ENCODE results near the gene ANGPTL1. TPM values are rescaled to one million over a fixed set of nuclear protein-coding genes. Genes with fewer than 3 reads are reported as not detected.

Gene ANGPTL1, protein sequence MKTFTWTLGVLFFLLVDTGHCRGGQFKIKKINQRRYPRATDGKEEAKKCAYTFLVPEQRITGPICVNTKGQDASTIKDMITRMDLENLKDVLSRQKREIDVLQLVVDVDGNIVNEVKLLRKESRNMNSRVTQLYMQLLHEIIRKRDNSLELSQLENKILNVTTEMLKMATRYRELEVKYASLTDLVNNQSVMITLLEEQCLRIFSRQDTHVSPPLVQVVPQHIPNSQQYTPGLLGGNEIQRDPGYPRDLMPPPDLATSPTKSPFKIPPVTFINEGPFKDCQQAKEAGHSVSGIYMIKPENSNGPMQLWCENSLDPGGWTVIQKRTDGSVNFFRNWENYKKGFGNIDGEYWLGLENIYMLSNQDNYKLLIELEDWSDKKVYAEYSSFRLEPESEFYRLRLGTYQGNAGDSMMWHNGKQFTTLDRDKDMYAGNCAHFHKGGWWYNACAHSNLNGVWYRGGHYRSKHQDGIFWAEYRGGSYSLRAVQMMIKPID
- total RNA-seq (10 to 100 TPM in 1 of 2 donors, 1 to 10 TPM in 1; 5.0 to 14.7 TPM), polyA plus RNA-seq (ENCODE audit: insufficient read depth, low read depth, low replicate concordance) (18.4 TPM)
- long read RNA-seq, donor 1, transcript ANGPTL1-202 (5 exons, 2,289 nt) = major isoform, 9 of 14 reads
- long read RNA-seq, donor 1, partial matches to known transcripts = 0 of 14 reads
- long read RNA-seq, donor 1, other reads (novel, unspliced or antisense) = 0 of 14 reads
- long read RNA-seq, donor 2, partial matches to known transcripts = 0 of 7 reads
- long read RNA-seq, donor 2, other reads (novel, unspliced or antisense) = 0 of 7 reads

DNA sequence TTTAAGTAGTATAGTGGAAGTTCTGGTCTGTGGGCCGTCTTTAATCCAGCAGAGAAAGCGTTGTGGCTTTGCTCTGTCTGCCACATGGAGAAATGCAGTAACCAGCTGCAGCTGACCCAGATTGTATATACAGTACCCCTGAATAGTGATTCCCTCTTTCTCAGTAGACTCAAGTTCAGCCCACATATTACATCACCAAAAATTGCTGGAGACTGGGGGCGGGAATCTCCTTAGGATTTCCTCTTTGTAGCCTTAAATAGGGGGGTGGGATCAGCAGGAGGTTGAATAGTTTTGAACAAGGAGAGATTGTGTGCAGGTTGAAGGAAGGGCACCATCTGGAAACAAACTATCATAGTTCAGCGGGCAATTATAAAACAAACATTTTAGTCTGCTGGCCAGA is at the start of gene ANGPTL1:
ANGPTL1 (minus strand) TSS at position 134 of the 400 bp plus-strand sequence. CDS start 5,301 bp downstream, outside the sequence.
- H3K27me3 ChIP-seq = no peaks in the 10 kb centered on the region
- WGBS, 2 donors = 36 to 38% methylated on average over 4 of the region's 4 CpGs
- H3K4me1 ChIP-seq = peaks cover 4% of the 10 kb centered on the region
- intact Hi-C loops (cut with DNase I; ENCODE audit: low total_unique reads) = no loop called here
- TF ChIP-seq, protein P1, sequence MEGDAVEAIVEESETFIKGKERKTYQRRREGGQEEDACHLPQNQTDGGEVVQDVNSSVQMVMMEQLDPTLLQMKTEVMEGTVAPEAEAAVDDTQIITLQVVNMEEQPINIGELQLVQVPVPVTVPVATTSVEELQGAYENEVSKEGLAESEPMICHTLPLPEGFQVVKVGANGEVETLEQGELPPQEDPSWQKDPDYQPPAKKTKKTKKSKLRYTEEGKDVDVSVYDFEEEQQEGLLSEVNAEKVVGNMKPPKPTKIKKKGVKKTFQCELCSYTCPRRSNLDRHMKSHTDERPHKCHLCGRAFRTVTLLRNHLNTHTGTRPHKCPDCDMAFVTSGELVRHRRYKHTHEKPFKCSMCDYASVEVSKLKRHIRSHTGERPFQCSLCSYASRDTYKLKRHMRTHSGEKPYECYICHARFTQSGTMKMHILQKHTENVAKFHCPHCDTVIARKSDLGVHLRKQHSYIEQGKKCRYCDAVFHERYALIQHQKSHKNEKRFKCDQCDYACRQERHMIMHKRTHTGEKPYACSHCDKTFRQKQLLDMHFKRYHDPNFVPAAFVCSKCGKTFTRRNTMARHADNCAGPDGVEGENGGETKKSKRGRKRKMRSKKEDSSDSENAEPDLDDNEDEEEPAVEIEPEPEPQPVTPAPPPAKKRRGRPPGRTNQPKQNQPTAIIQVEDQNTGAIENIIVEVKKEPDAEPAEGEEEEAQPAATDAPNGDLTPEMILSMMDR (IDR thresholded peaks at IDR 0.05) = no peak
- no peak for TF ChIP-seq POLR2A (IDR thresholded peaks at IDR 0.05)
- H3K9me3 ChIP-seq = no peaks in the 10 kb centered on the region
- DNase-seq = peak; percentile 18
- peak within 1 kb of the TSS; percentile 34 to 41 for H3K4me3 ChIP-seq
- H3K36me3 ChIP-seq (ENCODE audit: low read depth, missing control alignments) = no peaks in the 10 kb centered on the region
- H3K27ac ChIP-seq = peak within 1 kb of the TSS in 1 of 2 donors; percentile 65

DNA sequence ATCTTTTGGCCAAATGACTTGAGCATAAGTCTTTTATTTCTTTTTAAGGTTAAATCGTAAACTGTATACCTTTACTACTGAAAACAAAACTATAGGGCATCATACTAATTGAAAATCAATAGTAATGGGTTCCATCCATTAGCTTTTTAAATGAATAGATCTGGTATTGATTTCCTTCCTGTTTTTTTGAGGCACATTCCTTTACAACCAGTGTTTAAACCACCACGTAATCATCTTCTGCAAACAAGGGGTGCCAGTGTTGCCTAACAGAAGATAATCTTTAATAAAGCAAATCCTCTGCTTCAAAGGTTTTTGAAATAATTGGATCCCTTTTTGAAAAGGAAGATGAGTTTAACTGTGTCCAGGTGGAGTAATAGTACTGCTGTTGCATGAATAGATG is 48.7 kb upstream of the ANGPTL1 start:
- DNase-seq = no peak
- Histone ChIP-seq H3K4me3 (no peak overlapping the region), H3K36me3 (ENCODE audit: low read depth, missing control alignments) (no peaks in the 10 kb centered on the region), H3K9me3 (no peaks in the 10 kb centered on the region), H3K4me1 (no peaks in the 10 kb centered on the region), H3K27me3 (no peaks in the 10 kb centered on the region), H3K27ac (peak overlapping the region in 1 of 2 donors; percentile 31)
- TF ChIP-seq, protein P1 (IDR thresholded peaks at IDR 0.05) = no peak
- TF ChIP-seq POLR2A (IDR thresholded peaks at IDR 0.05) = no peak
- intact Hi-C loops (cut with DNase I; ENCODE audit: low total_unique reads) = no loop called here
- WGBS, 2 donors = 89 to 90% methylated on average over 2 of the region's 2 CpGs

DNA sequence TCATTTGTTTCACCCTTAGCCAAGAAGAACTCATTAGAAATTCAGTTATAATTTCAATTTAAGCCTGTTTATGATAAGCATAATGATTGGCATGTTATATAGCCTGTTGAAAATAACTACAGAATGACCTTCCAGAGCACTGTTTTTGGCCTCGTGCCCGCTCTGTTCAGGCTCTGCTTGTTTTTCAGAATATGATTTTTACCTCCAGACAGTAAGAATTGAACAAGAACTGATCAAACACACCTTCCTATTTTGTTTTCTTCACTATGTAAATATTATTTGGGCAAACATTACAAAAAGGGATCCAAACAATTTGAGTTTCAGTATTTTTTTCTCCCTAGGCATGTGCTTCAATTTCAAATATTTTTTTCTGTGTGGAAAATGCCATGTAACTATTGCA is 48.1 kb upstream of the ANGPTL1 start:
- intact Hi-C loops (cut with DNase I; ENCODE audit: low total_unique reads) = no loop called here
- WGBS, 2 donors = 37 to 64% methylated on average over 2 of the region's 2 CpGs
- Histone ChIP-seq H3K4me1 (no peaks in the 10 kb centered on the region), H3K27me3 (no peaks in the 10 kb centered on the region), H3K9me3 (no peaks in the 10 kb centered on the region), H3K36me3 (ENCODE audit: low read depth, missing control alignments) (no peaks in the 10 kb centered on the region), H3K27ac (peak overlapping the region in 1 of 2 donors; percentile 31), H3K4me3 (no peak overlapping the region)
- no peak for TF ChIP-seq POLR2A (IDR thresholded peaks at IDR 0.05)
- TF ChIP-seq, protein P1 (IDR thresholded peaks at IDR 0.05) = no peak
- no peak for DNase-seq

DNA sequence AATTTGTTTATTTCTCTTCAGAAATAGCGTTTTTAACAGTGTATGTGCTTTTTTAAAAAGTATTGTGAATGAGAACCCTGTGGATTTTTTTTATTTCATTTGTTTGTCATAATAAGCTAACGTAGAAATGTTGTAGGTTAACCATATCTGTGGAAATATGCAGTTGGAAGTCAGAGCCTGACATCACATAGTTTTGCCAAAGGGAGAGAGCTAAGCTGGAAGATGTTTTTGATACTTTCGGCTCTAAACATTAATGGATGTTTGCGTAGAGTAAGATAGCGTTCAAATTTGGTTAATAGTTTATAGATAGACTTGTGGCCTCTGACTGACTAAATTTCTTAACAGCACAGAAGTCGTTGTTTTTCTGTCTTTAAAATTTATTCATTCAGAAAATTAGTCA is 47.4 kb upstream of the ANGPTL1 start:
- H3K27ac ChIP-seq = peak overlapping the region in 1 of 2 donors; percentile 31

More for the DNA sequence above, 47.4 kb upstream of the ANGPTL1 start:
- H3K4me3 ChIP-seq = no peak overlapping the region
- TF ChIP-seq, protein P1 (IDR thresholded peaks at IDR 0.05) = no peak
- TF ChIP-seq POLR2A (IDR thresholded peaks at IDR 0.05) = no peak
- DNase-seq = no peak
- H3K4me1 ChIP-seq = no peaks in the 10 kb centered on the region
- intact Hi-C loops (cut with DNase I; ENCODE audit: low total_unique reads) = no loop called here
- 50 to 67% methylated on average over 6 of the region's 6 CpGs for WGBS, 2 donors
- H3K9me3 ChIP-seq = no peaks in the 10 kb centered on the region
- no peaks in the 10 kb centered on the region for H3K36me3 ChIP-seq (ENCODE audit: low read depth, missing control alignments)
- no peaks in the 10 kb centered on the region for H3K27me3 ChIP-seq
